ENCODE measurements around the gene DMD. TPM values are rescaled to one million over a fixed set of nuclear protein-coding genes. Genes with fewer than 3 reads are reported as not detected.

The DMD gene
- total and polyA plus RNA-seq, 9 donors, result 14.0 to 70.5 (median 37.6) TPM

DNA sequence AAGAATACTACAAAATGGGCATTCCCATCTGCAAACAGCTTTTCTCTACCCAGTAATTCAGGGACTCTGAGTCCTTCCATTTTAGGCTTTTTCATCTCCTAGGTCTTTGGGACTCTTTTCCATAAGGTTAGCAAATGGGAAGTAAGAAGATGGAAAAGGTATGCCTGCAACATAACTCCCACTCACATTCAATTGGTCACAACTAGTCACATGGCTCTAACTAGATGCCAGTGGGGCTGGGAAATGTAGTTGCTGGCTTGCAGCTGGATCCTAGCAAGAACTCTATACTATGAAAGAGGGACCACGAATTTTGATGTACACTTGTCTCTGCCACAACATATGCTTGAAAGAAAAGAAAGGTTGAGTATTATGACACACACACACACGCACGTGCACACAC, 1184.6 kb downstream of the DMD start:
- no peaks in the 10 kb centered on the region for H3K27me3 ChIP-seq
- H3K27ac ChIP-seq, result no peak overlapping the region
- no peaks in the 10 kb centered on the region for H3K4me1 ChIP-seq (ENCODE audit: insufficient read depth)
- no peak for TF ChIP-seq POLR2A (IDR thresholded peaks at IDR 0.05)
- TF ChIP-seq, protein P1, sequence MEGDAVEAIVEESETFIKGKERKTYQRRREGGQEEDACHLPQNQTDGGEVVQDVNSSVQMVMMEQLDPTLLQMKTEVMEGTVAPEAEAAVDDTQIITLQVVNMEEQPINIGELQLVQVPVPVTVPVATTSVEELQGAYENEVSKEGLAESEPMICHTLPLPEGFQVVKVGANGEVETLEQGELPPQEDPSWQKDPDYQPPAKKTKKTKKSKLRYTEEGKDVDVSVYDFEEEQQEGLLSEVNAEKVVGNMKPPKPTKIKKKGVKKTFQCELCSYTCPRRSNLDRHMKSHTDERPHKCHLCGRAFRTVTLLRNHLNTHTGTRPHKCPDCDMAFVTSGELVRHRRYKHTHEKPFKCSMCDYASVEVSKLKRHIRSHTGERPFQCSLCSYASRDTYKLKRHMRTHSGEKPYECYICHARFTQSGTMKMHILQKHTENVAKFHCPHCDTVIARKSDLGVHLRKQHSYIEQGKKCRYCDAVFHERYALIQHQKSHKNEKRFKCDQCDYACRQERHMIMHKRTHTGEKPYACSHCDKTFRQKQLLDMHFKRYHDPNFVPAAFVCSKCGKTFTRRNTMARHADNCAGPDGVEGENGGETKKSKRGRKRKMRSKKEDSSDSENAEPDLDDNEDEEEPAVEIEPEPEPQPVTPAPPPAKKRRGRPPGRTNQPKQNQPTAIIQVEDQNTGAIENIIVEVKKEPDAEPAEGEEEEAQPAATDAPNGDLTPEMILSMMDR (IDR thresholded peaks at IDR 0.05), result no peak
- no peak for TF ChIP-seq EP300 (IDR thresholded peaks at IDR 0.05)
- WGBS, 3 donors, result 40 to 61% (median 43%) methylated on average over 3 of the region's 3 CpGs
- intact Hi-C loops (cut with DNase I), result no loop called here
- H3K36me3 ChIP-seq, result no peaks in the 10 kb centered on the region
- DNase-seq, result no peak
- H3K4me3 ChIP-seq, result no peak overlapping the region
- no peaks in the 10 kb centered on the region for H3K9me3 ChIP-seq

DNA sequence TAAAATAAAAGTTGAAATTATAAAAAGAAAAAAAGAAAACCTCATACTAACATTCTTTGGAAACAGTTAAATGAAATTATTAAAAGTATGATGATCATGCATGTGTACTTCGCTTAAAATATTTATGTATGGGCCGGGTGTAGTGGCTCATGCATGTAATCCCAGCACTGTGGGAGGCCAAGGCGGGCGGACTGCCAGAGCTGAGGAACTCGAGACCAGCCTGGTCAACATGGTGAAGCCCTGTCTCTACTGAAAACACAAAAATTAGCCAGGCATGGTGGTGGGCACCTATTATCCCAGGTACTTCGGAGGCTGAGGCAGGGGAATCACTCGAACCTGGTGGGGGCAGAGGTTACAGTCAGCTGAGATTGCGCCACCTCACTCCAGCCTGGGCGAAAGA, 1187.3 kb downstream of the DMD start:
- TF ChIP-seq EP300 (IDR thresholded peaks at IDR 0.05), result no peak
- TF ChIP-seq, protein P1 (IDR thresholded peaks at IDR 0.05), result no peak
- TF ChIP-seq POLR2A (IDR thresholded peaks at IDR 0.05), result no peak
- intact Hi-C loops (cut with DNase I), result no loop called here

DNA sequence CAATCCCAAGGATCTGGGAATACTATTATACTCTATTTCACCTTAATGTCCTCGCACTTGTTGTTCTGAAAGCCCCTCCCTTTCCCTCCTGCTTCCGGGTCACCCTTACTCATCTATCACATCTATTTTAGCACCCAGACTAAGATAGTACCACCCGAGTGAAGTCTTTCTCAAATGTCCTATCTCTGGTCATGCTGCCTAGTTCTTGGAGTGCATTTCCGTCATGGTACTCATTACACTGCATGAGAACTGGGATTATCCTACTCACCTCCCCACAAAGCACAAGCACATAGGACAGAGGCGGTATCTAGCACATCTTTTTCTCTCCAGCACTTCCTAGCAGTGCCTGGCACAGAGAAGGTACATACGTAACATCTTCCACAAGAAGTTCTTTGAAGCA, 1195.2 kb downstream of the DMD start:
- no peak for DNase-seq
- TF ChIP-seq EP300 (IDR thresholded peaks at IDR 0.05) (no peak), POLR2A (IDR thresholded peaks at IDR 0.05) (no peak)
- TF ChIP-seq, protein P1 (IDR thresholded peaks at IDR 0.05), result no peak
- H3K36me3 ChIP-seq, result no peaks in the 10 kb centered on the region
- H3K9me3 ChIP-seq, result no peaks in the 10 kb centered on the region
- H3K27ac ChIP-seq, result no peak overlapping the region
- 79 to 83% (median 81%) methylated on average over 6 of the region's 6 CpGs for WGBS, 3 donors
- H3K4me1 ChIP-seq (ENCODE audit: insufficient read depth), result no peaks in the 10 kb centered on the region
- H3K27me3 ChIP-seq, result no peaks in the 10 kb centered on the region
- no peak overlapping the region for H3K4me3 ChIP-seq
- intact Hi-C loops (cut with DNase I), result no loop called here

More for the DNA sequence above, 1187.3 kb downstream of the DMD start:
- Histone ChIP-seq H3K9me3 (no peaks in the 10 kb centered on the region), H3K36me3 (no peaks in the 10 kb centered on the region), H3K4me1 (ENCODE audit: insufficient read depth) (no peaks in the 10 kb centered on the region), H3K4me3 (no peak overlapping the region), H3K27me3 (no peaks in the 10 kb centered on the region), H3K27ac (no peak overlapping the region)
- 81 to 86% (median 86%) methylated on average over 9 of the region's 9 CpGs for WGBS, 3 donors
- DNase-seq, result no peak

DNA sequence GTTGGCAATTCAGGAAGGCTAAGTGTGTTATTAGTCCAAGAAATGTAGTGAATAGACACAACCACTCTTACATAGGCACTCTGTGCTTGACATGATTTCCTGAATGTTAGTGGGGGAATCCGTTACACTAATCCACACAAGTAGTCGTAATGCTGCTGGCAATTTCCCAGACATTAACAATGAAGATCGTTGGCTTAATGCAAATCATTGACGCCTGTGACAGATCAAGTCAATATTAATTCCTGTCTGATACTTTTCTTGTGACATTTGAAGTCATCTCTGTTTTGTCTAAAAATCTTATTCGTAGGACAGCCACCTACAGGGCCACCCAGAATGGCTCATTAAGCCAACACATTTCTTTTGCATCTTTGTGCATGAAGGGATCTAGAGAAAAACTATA, 1200.4 kb downstream of the DMD start:
- 77 to 79% (median 77%) methylated on average over 5 of the region's 5 CpGs for WGBS, 3 donors
- no peak for TF ChIP-seq POLR2A (IDR thresholded peaks at IDR 0.05)
- TF ChIP-seq, protein P1 (IDR thresholded peaks at IDR 0.05), result no peak
- intact Hi-C loops (cut with DNase I), result no loop called here

DNA sequence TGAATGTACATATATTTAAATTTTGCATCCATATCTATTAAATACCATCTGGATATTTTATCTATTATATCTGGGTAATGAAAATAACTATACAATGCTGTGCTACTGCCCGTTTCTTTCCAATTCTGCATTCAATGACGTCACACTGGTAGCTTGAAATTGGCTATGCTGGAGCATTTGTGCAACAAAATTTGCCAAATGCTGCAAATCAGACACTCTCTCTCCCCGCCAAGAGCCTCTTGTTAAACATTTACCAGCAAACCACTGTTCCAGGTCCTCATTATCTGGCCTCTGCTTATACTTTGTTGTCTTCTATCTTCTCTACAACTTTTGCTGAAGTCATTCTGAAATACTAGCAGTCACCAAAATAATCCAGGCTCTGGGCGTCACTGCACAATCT, 1201.1 kb downstream of the DMD start:
- 58 to 71% (median 67%) methylated on average over 4 of the region's 4 CpGs for WGBS, 3 donors

More for the DNA sequence above, 1200.4 kb downstream of the DMD start:
- H3K4me1 ChIP-seq (ENCODE audit: insufficient read depth), result no peaks in the 10 kb centered on the region
- no peak for DNase-seq
- no peak overlapping the region for H3K4me3 ChIP-seq
- no peaks in the 10 kb centered on the region for H3K36me3 ChIP-seq
- no peak overlapping the region for H3K27ac ChIP-seq
- no peaks in the 10 kb centered on the region for H3K27me3 ChIP-seq
- H3K9me3 ChIP-seq, result no peaks in the 10 kb centered on the region

More for the DNA sequence above, 1201.1 kb downstream of the DMD start:
- Histone ChIP-seq H3K4me1 (ENCODE audit: insufficient read depth) (no peaks in the 10 kb centered on the region), H3K36me3 (no peaks in the 10 kb centered on the region), H3K27ac (no peak overlapping the region), H3K9me3 (no peaks in the 10 kb centered on the region), H3K27me3 (no peaks in the 10 kb centered on the region), H3K4me3 (no peak overlapping the region)
- TF ChIP-seq, protein P1 (IDR thresholded peaks at IDR 0.05), result no peak
- no peak for TF ChIP-seq POLR2A (IDR thresholded peaks at IDR 0.05)
- no peak for TF ChIP-seq EP300 (IDR thresholded peaks at IDR 0.05)
- no peak for DNase-seq
- intact Hi-C loops (cut with DNase I), result no loop called here

Data from ovary (tissue), 9 donors.